Activated T-cell treated with anti-CD3 and anti-CD28 coated beads for 1 hour (primary cell): ENCODE measurements around the gene CCDC28B.

Experiments
- DNase-seq: peaks from one replicate; pipeline ENCODE4 v3.0.0-alpha.2; 2020; ENCODE audit warnings: low read depth

The CCDC28B gene

DNA sequence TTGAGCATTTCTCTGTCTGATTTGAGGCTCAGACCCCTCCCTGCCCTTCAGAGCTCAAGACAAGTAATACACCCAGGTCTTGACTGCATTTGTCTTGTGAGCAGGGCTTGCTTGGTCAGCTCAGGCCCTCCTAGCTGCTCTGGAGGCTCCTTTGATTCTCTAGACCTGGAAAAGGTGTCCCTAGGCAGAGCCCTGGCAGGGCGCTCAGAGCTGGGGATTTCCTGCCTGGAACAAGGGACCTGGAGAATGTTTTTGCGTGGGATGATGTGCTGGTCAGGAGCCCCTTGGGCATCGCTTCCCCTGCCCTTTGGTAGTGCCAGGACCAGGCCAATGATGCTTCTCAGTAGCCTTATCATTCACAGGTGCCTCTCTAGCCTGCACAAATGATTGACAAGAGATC lies 4.9 kb upstream of the CCDC28B start:
- DNase-seq, result no peak

- DNase-seq, result no peak
Observed at GRCh38 chr1:32195972-32196823, 4.2 kb upstream of the CCDC28B start.

GRCh38 chr1:32197074-32197473 lies 3.3 kb upstream of the CCDC28B start:
- DNase-seq, result no peak

GRCh38 chr1:32197837-32198236 lies 2.6 kb upstream of the CCDC28B start:
- DNase-seq, result no peak

DNA sequence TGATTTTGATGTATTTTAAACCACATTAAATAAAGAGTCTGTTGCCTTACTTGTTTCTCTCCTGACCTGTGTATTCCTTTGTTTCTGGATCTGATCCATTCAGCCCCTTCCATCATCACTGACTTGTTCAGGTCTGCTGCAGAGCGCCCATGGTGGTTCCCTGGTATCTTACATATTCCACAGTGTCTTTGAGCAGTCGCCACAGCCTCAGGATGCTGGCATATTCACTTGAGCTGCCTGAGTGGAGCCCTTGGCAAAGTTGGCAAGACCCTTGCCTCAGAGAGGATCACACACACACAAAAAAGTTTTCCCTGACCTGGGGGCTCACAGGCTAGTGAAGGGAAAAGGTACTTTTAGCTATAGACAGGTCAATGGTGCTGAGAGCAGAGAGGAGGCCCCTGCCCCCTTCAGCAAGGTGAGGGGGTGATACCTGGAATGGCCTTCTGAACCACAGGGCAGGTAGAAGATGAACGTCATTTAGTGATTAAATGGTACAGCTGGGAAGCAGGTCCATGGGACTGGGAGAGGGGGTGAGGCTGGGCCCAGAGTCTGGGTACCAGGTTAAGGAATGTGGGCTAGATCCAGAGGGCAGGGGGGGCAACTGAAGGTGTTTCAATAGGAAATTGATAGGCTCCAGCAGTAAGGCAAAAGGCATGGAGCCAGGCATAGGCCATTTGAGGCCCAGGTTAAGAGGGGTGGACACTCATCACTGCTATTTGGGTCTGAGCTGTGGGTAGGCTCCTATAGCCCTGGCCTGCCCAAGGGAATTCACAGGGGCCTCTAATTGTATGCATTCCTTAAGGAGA lies 2.0 kb upstream of the CCDC28B start:
- no peak for DNase-seq

DNA sequence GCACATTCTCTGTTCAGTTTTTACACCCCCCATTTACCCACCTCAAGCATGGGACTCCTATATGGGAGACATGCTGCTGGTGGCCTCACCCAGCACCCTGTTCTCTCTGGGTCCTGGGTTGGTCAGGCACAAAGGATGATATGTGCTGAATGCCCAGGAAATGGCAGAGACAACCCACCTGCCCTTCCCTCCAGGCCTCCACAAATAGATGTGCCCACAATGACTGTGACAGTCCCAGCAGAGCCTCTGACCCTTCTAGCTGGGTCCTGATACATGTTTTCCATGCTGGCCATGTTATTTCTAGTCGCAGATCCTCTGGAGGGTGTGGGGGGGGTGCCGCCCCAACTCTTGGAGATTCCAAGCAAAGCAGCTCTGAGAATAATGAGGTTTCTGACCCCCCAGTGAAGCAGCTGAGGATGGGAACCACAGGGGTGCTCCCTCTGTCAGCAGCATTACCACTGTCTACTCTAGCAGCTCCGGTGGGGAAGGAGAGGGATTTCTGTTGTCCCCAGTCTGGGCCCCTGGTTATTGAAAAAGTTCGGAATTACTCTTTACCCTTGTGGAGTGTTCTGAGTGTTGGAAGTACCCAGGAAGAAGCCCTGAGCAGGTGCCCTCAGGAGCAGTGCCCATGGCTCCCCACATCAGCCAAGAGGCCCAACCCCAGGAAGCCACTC lies 1.2 kb upstream of the CCDC28B start:
- DNase-seq, result no peak

DNA sequence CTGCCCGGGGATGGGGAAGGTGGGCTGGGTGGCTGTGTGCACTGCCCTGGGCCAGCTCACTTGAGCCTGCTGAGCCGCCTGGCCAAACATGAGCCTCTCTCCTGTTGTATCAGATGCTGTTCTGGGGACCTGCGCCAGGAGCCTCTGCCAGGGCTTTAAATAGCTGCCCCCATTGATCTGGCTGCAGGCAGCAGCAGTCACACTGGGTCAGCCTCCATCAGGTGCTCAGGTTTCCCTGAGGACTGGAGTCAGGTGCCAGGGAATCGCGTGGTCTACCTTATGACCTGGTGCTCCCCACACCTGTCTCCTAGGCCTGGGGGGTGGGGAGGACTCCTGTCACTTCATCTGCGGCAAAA lies 700 bp upstream of the CCDC28B start:
- no peak for DNase-seq

DNA sequence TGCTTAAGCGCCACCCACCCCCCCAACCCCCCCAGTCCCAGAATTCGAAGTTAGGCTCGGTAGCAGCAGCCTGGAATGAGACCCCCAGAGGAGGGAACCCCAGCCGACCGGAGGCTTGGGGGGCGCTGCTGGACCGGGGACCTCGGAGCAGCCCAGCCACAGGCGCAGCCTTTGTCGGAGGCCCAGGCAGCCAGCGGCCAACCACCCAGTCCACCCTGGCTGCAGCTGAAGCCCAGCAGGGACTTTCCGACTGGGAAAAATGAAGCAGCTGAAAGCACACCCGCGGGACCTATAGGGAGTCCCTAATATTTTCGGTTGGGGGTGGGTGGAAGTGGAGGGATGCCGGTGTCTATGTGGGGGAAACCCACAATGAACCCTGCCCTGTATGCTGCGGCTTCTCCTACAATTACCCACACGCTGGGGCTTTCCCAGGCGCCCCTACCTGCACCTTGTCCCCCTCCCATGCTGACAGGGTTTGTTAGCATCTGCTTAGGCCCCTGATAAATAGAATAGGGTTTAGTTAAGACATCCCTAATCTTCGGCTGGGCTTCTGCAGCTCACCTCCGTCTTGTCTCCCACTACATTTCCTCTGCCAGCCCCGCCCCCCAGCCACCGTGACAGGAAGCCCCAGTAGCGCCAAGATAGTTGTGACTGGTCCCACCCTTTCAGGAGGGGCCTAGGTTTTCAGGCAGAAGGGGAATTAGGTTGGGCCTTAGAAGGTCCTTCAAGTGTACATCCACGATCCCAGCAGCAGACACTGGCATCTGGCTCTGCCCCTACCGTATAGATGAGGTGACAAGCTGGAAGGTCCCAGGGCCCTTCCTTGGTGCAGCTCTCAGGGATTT lies 838 bp downstream of the CCDC28B start:
- DNase-seq, result peak; percentile 73

GRCh38 chr1:32204943-32205361 lies 4.6 kb downstream of the CCDC28B start:
- DNase-seq, result no peak

DNA sequence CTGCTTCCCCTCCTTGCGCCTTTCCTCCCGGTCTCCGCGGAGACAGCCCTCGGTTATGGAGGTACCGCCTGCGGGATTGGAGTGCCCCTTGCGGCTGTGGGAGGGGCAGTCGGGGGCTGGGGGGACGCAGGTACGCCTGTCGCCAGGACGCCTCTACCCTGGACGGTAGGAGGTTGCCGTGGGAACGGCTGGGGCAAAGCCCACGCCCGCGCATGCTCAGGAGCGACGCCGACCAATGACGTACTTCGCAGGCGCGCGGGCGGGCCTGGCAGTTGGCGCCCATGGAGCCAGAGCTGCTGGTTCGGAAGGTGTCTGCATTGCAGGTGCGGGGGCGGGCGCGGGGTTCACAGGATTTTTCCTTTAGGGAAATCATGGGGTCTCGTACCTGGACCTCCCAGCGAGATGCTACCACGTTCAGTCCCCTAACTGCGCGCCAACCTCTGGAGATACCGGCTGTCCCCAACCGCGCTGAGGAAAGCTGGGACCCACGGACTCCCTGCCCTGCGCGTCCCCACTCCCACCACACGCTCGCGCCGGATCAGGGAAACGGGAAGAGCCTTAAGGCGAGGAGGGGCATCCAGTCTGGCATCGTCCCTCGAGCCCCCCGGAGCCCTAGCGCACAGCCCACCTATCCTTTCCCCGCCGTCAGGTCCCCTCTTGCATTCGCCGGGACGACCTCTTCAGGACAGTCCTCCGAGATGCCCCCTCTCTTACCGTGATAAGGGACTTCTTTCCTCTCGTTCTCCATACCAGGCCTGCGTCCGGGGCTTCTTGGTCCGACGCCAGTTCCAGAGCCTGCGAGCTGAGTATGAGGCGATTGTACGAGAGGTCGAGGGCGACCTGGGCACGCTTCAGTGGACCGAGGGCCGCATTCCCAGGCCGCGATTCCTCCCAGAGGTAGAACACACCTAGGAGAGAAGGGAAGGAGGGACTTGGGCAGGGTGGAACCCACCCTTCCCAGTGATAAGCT lies 5.3 kb downstream of the CCDC28B start, which contains the start of gene IQCC:
Gene IQCC (plus strand): TSS at position 271 of the 970 bp plus-strand sequence. CDS start 11 bp downstream, at position 282.
- DNase-seq, result peak; percentile 77

DNA sequence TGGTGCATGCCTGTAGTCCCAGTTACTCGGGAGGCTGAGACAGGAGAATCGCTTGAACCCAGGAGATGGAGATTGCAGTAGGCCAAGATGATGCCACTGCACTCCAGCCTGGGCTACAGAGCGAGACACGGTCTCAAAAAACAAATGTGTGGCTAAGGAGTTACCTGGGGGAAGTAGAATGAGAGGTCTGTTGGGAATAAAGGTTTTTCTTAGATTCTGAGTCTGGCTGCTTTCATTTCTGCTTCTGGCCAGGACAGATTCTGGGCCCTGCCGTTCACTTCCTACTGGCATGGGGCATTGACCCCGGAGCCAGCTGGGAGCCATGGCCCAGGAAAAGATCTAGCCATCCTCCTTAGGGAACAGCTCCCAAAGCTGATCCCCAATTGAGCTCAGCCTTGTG lies 8.1 kb downstream of the CCDC28B start:
- DNase-seq, result no peak

DNA sequence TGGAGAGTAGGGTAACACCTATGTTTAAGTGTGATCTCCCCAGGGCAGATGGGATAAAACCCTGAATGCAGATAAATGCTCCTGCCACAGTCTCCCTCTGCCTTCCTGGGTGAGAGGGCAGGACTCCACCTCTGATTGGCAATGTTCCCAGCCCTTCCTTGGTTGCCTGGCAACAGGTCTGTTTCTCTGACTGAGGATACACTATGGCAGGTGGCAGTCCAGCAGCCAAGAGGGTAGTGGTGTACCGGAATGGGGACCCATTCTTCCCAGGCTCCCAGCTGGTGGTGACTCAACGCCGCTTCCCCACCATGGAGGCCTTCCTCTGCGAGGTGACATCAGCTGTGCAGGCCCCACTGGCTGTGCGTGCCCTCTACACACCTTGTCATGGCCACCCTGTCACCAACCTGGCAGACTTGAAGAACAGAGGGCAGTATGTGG lies 8.5 kb downstream of the CCDC28B start, which contains the start of gene DCDC2B:
Gene DCDC2B (plus strand): TSS at position 199 of the 438 bp plus-strand sequence. CDS start 5 bp downstream, at position 204.
- no peak for DNase-seq

- peak; percentile 48 for DNase-seq
Observed at GRCh38 chr1:32215629-32216480, 15.5 kb downstream of the CCDC28B start.

DNA sequence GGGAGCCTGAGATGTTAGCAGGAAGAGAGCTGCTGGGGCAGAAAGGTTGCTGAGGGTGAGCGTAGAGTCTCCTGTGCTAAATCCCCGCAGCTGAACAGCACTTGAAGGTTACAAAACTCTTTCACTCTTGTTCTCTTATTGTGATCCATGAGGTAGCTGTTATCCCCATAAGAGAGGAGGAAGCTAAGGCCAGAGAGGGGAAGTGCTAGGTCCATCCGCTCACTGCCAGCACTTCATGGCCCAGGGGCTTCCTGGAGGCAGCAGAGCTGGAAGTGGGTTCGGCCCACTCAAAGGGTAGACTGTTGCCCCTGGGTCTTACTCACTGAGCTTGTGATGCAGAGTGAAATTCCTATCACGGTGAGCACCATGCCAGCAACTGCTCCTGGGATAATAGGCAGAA lies 16.2 kb downstream of the CCDC28B start:
- DNase-seq, result no peak

DNA sequence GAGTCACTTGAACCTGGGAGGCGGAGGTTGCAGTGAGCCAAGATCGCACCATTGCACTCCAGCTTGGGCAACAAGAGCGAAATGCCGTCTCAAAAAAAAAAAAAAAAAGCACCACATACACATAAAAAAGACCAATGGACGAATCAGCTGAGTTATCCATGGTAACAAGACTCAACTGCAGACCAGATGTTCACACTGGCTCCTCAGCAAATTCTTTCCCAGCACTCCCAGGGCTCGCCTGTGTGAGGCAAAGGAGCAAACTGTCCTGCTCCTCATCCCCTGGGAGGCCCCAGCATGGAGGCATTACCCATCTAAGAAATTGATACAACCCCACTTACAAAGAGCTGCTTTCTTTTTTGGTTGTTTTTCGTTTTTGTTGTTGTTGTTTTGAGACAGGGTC lies 18.6 kb downstream of the CCDC28B start:
- no peak for DNase-seq

- DNase-seq, result no peak
Observed at GRCh38 chr1:32220746-32221580, 20.6 kb downstream of the CCDC28B start.

GRCh38 chr1:32221581-32221979 lies 21.2 kb downstream of the CCDC28B start:
- no peak for DNase-seq
